Measurements from ENCODE around the gene GRWD1. TPM values are rescaled to one million over a fixed set of nuclear protein-coding genes. Genes with fewer than 3 reads are reported as not detected.

GRWD1 gene
- total RNA-seq, 2 experiments from 2014 or later, result 21.4 to 21.7 TPM

- Mint-ChIP-seq H3K36me3 (ENCODE audit: low read depth) (no peaks in the 10 kb centered on the region), H3K27ac (peak overlapping the region; percentile 64), H3K4me1 (ENCODE audit: low read depth) (peaks cover 48% of the 10 kb centered on the region), H3K9me3 (no peaks in the 10 kb centered on the region), H3K4me3 (peak overlapping the region; percentile 90), H3K27me3 (peaks cover 39% of the 10 kb centered on the region)
- no peak for ATAC-seq (ENCODE audit: poor library complexity)
- intact Hi-C loops (cut with DNase I, micrococcal nuclease), result loop anchor here in 1 of 2 experiments (5.0 kb wide), 1 partner anchor 35 kb away; the partner anchor contains the start of genes SYNGR4 and TMEM143
- CTCF ChIA-PET, result no interaction called here
- Histone ChIP-seq H3K27me3 (ENCODE audit: control insufficient read depth in 1 of 2, insufficient read depth in 2 of 2, low read length in 2 of 2) (peaks cover 34 to 42% of the 10 kb centered on the region in 2 experiments), H3K9me3 (ENCODE audit: control insufficient read depth in 1 of 2, insufficient read depth in 1 of 2, low read length in 2 of 2) (peaks cover 0 to 19% of the 10 kb centered on the region in 2 experiments), H3K4me1 (ENCODE audit: insufficient read depth, low read length) (peaks cover 68% of the 10 kb centered on the region), H3K36me3 (ENCODE audit: insufficient read depth, low read length) (no peaks in the 10 kb centered on the region), H3K4me3 (ENCODE audit: low read length) (peak overlapping the region; percentile 53), H3K27ac (ENCODE audit: low read depth in 1 of 2, low read length in 2 of 2) (no peak overlapping the region)
- TF ChIP-seq, protein P1, sequence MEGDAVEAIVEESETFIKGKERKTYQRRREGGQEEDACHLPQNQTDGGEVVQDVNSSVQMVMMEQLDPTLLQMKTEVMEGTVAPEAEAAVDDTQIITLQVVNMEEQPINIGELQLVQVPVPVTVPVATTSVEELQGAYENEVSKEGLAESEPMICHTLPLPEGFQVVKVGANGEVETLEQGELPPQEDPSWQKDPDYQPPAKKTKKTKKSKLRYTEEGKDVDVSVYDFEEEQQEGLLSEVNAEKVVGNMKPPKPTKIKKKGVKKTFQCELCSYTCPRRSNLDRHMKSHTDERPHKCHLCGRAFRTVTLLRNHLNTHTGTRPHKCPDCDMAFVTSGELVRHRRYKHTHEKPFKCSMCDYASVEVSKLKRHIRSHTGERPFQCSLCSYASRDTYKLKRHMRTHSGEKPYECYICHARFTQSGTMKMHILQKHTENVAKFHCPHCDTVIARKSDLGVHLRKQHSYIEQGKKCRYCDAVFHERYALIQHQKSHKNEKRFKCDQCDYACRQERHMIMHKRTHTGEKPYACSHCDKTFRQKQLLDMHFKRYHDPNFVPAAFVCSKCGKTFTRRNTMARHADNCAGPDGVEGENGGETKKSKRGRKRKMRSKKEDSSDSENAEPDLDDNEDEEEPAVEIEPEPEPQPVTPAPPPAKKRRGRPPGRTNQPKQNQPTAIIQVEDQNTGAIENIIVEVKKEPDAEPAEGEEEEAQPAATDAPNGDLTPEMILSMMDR (IDR thresholded peaks at IDR 0.05), result no peak
- peak in 1 of 14 experiments; percentile 31 for DNase-seq
- POLR2A ChIA-PET, result no interaction called here
These were observed 48.3 kb upstream of the GRWD1 start for GRCh38 chr19:48397263-48398101.

- Histone ChIP-seq H3K9me3 (ENCODE audit: control insufficient read depth in 1 of 2, insufficient read depth in 1 of 2, low read length in 2 of 2) (peaks cover 0 to 19% of the 10 kb centered on the region in 2 experiments), H3K4me3 (ENCODE audit: low read length) (peak overlapping the region; percentile 53), H3K4me1 (ENCODE audit: insufficient read depth, low read length) (peaks cover 66% of the 10 kb centered on the region), H3K27ac (ENCODE audit: low read depth in 1 of 2, low read length in 2 of 2) (no peak overlapping the region), H3K36me3 (ENCODE audit: insufficient read depth, low read length) (no peaks in the 10 kb centered on the region), H3K27me3 (ENCODE audit: control insufficient read depth in 1 of 2, insufficient read depth in 2 of 2, low read length in 2 of 2) (peaks cover 34 to 37% of the 10 kb centered on the region in 2 experiments)
- ATAC-seq (ENCODE audit: poor library complexity) (no peak), DNase-seq (peak in 1 of 14 experiments; percentile 23)
- POLR2A ChIA-PET, result no interaction called here
- CTCF ChIA-PET, result no interaction called here
- Mint-ChIP-seq H3K27ac (peak overlapping the region; percentile 64), H3K9me3 (no peaks in the 10 kb centered on the region), H3K36me3 (ENCODE audit: low read depth) (no peaks in the 10 kb centered on the region), H3K27me3 (peaks cover 34% of the 10 kb centered on the region), H3K4me3 (peak overlapping the region; percentile 90), H3K4me1 (ENCODE audit: low read depth) (peaks cover 44% of the 10 kb centered on the region)
- intact Hi-C loops (cut with DNase I, micrococcal nuclease), result loop anchor here in 1 of 2 experiments (5.0 kb wide), 1 partner anchor 36 kb away; the partner anchor contains the start of genes SYNGR4 and TMEM143
- TF ChIP-seq, protein P1 (IDR thresholded peaks at IDR 0.05), result no peak
These were observed 47.7 kb upstream of the GRWD1 start for GRCh38 chr19:48398102-48398374.

GRCh38 chr19:48398375-48399235, 47.2 kb upstream of the GRWD1 start:
- Mint-ChIP-seq H3K36me3 (ENCODE audit: low read depth) (no peaks in the 10 kb centered on the region), H3K4me1 (ENCODE audit: low read depth) (peaks cover 44% of the 10 kb centered on the region), H3K27ac (peak overlapping the region; percentile 64), H3K4me3 (peak overlapping the region; percentile 56), H3K9me3 (no peaks in the 10 kb centered on the region), H3K27me3 (peaks cover 34% of the 10 kb centered on the region)
- intact Hi-C loops (cut with DNase I, micrococcal nuclease), result loop anchor here in 1 of 2 experiments (5.0 kb wide), 1 partner anchor 36 kb away; the partner anchor contains the start of genes SYNGR4 and TMEM143
- Histone ChIP-seq H3K9me3 (ENCODE audit: control insufficient read depth in 1 of 2, insufficient read depth in 1 of 2, low read length in 2 of 2) (peaks cover 0 to 19% of the 10 kb centered on the region in 2 experiments), H3K4me1 (ENCODE audit: insufficient read depth, low read length) (peaks cover 62% of the 10 kb centered on the region), H3K27ac (ENCODE audit: low read depth in 1 of 2, low read length in 2 of 2) (no peak overlapping the region), H3K36me3 (ENCODE audit: insufficient read depth, low read length) (no peaks in the 10 kb centered on the region), H3K4me3 (ENCODE audit: low read length) (peak overlapping the region; percentile 53), H3K27me3 (ENCODE audit: control insufficient read depth in 1 of 2, insufficient read depth in 2 of 2, low read length in 2 of 2) (peaks cover 30 to 33% of the 10 kb centered on the region in 2 experiments)
- TF ChIP-seq, protein P1 (IDR thresholded peaks at IDR 0.05), result no peak
- ChIA-PET POLR2A (interaction anchor here (1.1 to 1.5 kb wide), 3 partner anchors 8 to 35 kb away, joined by 3 to 4 read pairs (median 3); partner anchors contain the start of genes KDELR1, SYNGR4 and TMEM143), CTCF (interaction anchor here (1.6 kb wide), 1 partner anchor 340 kb away, joined by 3 read pairs; no protein-coding TSS in a partner anchor)
- ATAC-seq (ENCODE audit: poor library complexity) (peak; percentile 69), DNase-seq (peak; percentile 74 to 93 (median 84))

Measured in CD4-positive, alpha-beta T cell (primary cell).